NCI-H510A (cell line): ENCODE measurements around the gene SLC39A11.
"Not testable (repeated sequence)": the region's sequence is repeated elsewhere in the genome, so short reads cannot be mapped to it uniquely, and the experiment has no call there.

Experiments used
- DNase-seq: peaks from one replicate; lab custom pipeline; 2025; lab: John Stamatoyannopoulos, UW

The SLC39A11 gene

GRCh38 chr17:72654706-72655105, 437.8 kb downstream of the SLC39A11 start:
- DNase-seq = no peak

DNA sequence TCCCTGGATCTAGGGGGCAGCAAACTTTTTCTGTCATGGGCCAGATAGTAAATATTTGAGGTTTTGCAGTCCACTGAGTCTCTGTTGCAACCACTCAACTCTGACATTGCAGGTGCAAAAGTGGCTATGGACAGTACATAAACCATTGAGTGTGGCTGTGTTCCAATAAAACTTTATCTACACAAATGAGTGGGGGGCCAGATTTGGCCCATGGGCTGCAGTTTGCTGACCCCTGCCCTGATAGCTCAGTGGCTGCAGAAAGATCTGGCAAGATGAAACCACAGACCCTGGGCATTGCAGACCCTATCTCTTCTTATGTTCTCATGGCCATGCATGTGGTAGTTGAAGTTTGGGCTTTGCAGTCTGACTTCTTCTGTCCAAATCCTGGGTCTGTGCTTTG, 440.5 kb downstream of the SLC39A11 start:
- DNase-seq = no peak

- no peak for DNase-seq
Observed at GRCh38 chr17:72648702-72649101, 443.8 kb downstream of the SLC39A11 start.

DNA sequence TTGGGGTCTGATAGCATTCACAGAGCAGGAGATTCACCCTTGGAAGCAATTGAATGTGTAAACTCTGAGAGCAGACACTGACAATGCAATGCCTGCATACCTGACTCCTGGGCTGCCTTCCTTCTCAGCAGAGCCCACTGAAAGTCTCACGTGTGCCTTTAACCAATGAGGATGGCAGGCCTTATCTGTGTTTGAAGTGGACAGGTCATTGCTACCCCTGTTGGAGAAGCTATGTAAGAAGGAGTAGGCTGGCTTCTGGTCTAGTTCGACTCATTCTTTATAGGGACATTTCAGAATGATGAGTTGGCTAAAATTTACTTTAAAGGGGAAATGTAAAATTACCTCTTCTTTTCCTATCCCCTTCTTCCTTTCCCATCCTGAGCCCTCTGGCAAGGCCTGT, 446.3 kb downstream of the SLC39A11 start:
- DNase-seq = no peak

DNA sequence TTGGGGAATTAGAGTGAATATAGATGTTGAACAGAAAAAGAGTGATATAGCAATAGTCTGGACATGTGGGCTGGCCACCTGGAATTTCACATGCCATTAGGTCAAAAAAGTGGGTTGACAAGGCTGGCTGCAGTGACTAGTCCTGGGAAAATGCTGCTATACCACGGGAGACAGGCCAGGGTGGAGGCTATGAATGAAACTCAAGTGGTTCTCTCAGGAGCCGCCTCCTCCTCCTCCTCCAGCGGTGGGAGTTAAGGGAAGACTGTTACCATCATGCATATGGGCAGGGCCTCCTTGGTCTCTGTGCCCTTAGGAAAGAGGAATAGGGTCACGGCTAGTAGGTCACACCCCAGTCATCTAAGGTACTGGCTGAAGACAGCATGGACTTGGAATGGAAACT, 448.0 kb downstream of the SLC39A11 start:
- DNase-seq = no peak

- no peak for DNase-seq
Observed at GRCh38 chr17:72643575-72644216, 448.8 kb downstream of the SLC39A11 start.

DNA sequence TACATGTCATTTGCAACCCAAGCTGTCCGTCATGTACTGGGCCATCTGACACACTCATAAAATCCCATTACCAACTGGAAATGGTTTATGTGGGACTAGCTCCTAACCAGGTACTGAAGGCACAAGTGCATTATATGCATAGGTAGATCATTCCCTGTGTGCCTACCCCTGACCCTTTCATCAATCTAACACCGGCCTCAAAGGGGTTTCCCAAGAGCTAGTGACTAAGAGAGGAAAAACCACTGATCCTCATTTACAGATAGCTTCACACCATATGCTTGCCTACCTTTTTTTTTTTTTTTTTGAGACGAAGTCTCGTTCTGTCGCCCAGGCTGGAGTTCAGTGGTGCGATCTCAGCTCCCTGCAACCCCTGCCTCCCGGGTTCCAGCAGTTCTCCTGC, 449.8 kb downstream of the SLC39A11 start:
- DNase-seq = no peak

GRCh38 chr17:72640415-72641165, 451.9 kb downstream of the SLC39A11 start:
- DNase-seq = no peak

GRCh38 chr17:72639711-72640110, 452.8 kb downstream of the SLC39A11 start:
- DNase-seq = no peak

- DNase-seq = not testable (repeated sequence)
Observed at GRCh38 chr17:72638932-72639331, 453.6 kb downstream of the SLC39A11 start.

- no peak for DNase-seq
Observed at GRCh38 chr17:72635034-72635635, 457.4 kb downstream of the SLC39A11 start.

DNA sequence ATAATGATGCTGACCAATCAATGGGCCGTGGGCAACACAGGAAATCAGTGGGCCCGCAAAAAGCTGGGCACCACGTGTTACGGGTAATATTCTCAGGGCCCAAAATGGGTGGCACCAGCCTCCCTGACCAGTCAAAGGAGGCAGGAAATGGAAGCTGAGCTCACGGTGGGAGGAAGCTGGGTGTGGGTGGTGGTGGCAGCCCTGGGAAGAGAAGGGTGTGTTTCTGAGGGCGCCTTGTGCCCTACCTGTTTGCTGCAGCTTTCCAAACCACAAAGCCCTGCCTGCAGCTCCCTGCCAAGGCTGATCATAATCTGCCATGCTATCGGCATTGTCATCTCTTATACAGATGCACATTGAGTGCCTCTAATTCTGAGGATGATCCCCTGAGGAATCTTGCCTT, 457.9 kb downstream of the SLC39A11 start:
- DNase-seq = no peak

GRCh38 chr17:72631949-72632684, 460.4 kb downstream of the SLC39A11 start:
- DNase-seq = peak; percentile 88

DNA sequence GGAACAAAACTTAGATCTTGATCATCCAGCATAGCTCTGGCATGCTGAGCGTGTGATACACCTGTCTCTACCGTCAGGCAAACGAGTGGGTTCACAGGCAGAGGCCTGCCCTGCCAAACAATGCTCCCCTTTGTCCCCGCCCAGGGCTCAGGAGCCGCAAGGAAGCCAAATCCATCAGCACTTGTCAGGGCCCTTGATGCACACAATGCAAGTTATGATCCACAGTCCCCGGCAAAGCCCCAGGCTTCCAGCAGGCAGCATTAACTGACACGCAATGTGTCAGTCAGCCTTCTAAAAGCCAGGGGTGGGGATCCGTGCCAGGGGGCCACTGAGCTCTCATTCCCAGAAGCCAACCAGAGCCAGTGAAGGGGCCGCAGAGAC, 460.9 kb downstream of the SLC39A11 start:
- peak; percentile 61 for DNase-seq

- no peak for DNase-seq
Observed at GRCh38 chr17:72624652-72625051, 467.8 kb downstream of the SLC39A11 start.

DNA sequence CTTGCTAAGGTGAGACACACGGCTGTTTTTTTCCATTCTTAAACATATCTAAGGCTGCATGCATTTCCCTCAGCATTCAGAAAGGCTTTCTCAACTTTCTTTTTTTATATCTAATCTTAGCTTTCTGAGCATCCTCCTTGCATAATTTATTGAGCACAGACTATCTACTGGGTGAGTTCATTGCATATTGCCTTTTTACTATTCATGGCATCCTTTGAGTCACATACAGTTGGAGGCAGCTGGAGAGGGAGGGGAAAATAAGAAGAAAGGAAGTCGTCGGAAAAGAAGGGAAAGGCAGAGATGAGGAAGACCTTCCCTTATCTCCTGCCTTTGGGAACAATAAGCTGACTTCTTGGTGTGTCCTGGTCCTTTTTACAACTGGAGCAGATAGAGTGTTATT, 468.3 kb downstream of the SLC39A11 start:
- no peak for DNase-seq

- no peak for DNase-seq
Observed at GRCh38 chr17:72622661-72623433, 469.6 kb downstream of the SLC39A11 start.

DNA sequence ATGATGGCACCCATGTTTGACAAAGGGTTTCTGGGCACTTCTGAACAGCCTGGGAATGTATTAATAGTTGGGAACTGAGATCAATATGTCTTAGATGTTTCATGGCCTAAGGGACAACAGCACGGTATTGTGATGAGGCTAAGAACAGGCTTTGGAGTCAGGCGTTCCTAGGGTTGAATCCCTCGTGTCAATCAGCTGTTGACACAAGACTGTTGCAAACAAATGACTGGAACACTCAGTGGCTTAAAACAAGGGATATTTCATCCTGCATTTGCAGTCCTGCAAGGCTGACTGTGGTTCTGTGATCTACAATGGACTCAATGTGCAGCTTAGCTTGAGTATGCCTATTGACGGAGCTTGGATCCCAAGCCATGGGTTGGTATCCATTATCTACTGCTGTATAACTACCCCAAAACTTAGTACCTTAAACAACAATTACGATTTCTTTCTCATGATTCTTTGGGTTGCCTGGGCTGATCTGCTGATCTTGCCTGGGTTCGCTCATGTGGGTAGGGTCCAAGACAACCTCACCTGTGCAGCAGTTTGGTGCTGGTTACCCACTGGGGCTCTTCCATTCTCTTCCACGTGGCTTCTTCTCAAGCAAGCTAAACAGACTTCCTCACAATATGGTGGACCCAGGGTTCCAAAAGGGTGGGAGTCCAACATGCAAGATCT, 472.4 kb downstream of the SLC39A11 start:
- no peak for DNase-seq

DNA sequence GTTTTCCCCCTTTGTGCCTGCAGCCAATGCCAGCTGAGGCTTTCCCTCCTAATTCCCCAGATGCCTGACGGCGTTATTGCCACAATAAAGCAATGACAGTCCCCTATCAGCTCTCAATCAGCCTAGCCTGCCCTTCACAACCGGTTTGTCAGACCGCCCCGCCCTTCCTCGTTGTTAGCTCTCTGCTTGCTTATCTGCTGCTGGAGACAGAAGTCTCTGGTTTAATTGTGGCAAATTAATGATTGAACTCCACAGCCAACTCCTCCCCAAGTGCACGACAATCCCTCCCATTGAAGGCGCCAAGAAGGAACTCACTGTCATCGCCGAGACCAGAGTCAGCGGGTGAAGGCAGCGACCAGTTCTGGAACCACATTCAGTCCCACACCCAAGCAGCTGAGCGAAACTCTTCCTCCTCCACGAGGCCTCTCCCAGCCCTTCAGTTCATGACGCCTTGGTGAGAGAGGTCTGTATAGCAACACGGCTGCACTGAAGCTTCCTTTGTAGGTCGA, 474.4 kb downstream of the SLC39A11 start:
- DNase-seq = peak; percentile 73

- no peak for DNase-seq
Observed at GRCh38 chr17:72617557-72617956, 474.9 kb downstream of the SLC39A11 start.

DNA sequence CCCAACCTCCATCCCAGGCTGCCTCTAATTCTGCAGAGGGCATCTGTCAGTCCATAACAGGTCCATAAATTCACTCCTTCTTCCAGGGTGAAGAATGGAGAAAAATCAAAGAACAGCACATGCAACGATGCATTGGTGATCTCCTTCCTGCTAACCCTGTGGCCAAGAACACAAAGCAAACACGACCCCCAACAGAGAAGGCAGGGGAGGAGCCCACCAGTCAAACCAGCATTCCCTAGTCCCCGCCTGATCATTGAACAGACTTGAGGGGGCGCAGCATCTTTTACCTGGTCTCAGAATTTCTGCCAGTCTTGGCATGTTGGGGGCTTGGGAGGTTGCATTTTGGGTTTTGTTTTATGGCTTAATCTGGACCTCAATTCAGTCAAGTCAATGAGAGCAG, 476.0 kb downstream of the SLC39A11 start:
- DNase-seq = no peak
